GM23338 (cell line): ENCODE measurements around the gene PID1. TPM values are rescaled to one million over a fixed set of nuclear protein-coding genes. Genes with fewer than 3 reads are reported as not detected.

Experiments
- ATAC-seq: fragments of 200-7000 bp; cut with Tn5 transposase; 3 replicates; pipeline ENCODE4 v1.9.1; 2020
- DNase-seq: peaks from one replicate; pipeline ENCODE4 v3.0.0-alpha.2; 2015; ENCODE audit warnings: low spot score
- H2AFZ ChIP-seq: fragments of 200-600 bp; sonication (generic); 2 replicates; pipeline ENCODE4 v1.8.0; 2016; ENCODE audit warnings: antibody characterized with exemption, mild to moderate bottlenecking, moderate library complexity
- H3F3A ChIP-seq: fragments of 200-600 bp; sonication (generic); replicated peaks from 2 replicates; pipeline ENCODE4 v1.8.0; 2017; ENCODE audit warnings: antibody characterized with exemption, mixed run types, low read depth
- H3K27ac ChIP-seq: fragments of 200-600 bp; sonication (generic); 2 replicates; pipeline ENCODE4 v1.6.1; 2016; ENCODE audit warnings: low read depth
- H3K27me3 ChIP-seq: fragments of 200-600 bp; sonication (generic); 2 replicates; pipeline ENCODE4 v1.8.0; 2016; ENCODE audit warnings: mild to moderate bottlenecking, mixed run types, moderate library complexity; ENCODE audit not compliant: insufficient read depth
- H3K36me3 ChIP-seq: fragments of 200-600 bp; sonication (generic); 2 replicates; pipeline ENCODE4 v1.8.0; 2016; ENCODE audit warnings: mild to moderate bottlenecking; ENCODE audit not compliant: insufficient read depth
- H3K4me1 ChIP-seq: fragments of 200-600 bp; sonication (generic); 2 replicates; pipeline ENCODE4 v1.8.0; 2016; ENCODE audit warnings: mild to moderate bottlenecking, moderate library complexity; ENCODE audit not compliant: insufficient read depth
- H3K4me2 ChIP-seq: fragments of 200-600 bp; sonication (generic); 2 replicates; pipeline ENCODE4 v1.7.1; 2017; ENCODE audit warnings: mixed run types
- H3K4me3 ChIP-seq: fragments of 200-600 bp; sonication (generic); 2 replicates; pipeline ENCODE4 v1.6.1; 2016; ENCODE audit warnings: mixed run types
- H3K79me2 ChIP-seq: fragments of 200-600 bp; sonication (generic); replicated peaks from 2 replicates; pipeline ENCODE4 v1.8.0; 2017; ENCODE audit warnings: mild to moderate bottlenecking; ENCODE audit not compliant: insufficient read depth
- H3K9me2 ChIP-seq: fragments of 200-600 bp; sonication (generic); 2 replicates; pipeline ENCODE4 v1.8.0; 2017; ENCODE audit not compliant: insufficient read depth
- H4K20me1 ChIP-seq: fragments of 200-600 bp; sonication (generic); replicated peaks from 2 replicates; pipeline ENCODE4 v1.8.0; 2017; ENCODE audit warnings: mild to moderate bottlenecking; ENCODE audit not compliant: insufficient read depth
- H3K27ac Mint-ChIP-seq: 2 replicates; pipeline ENCODE4 v1.8.0; 2020; ENCODE audit warnings: inconsistent platforms, mild to moderate bottlenecking, moderate library complexity, mixed read lengths
- H3K27me3 Mint-ChIP-seq: 3 replicates; pipeline ENCODE4 v1.8.0; 2022; ENCODE audit warnings: low read depth, mild to moderate bottlenecking, moderate library complexity, mixed read lengths, inconsistent platforms; ENCODE audit not compliant: insufficient read depth, poor library complexity
- H3K36me3 Mint-ChIP-seq: 3 replicates; pipeline ENCODE4 v1.8.0; 2021; ENCODE audit warnings: low read depth, mild to moderate bottlenecking, inconsistent platforms, moderate library complexity, mixed read lengths
- H3K4me1 Mint-ChIP-seq: 3 replicates; pipeline ENCODE4 v1.8.0; 2020; ENCODE audit warnings: mild to moderate bottlenecking, inconsistent platforms, mixed read lengths
- H3K4me3 Mint-ChIP-seq: 3 replicates; pipeline ENCODE4 v1.8.0; 2021; ENCODE audit warnings: moderate library complexity, mild to moderate bottlenecking, inconsistent platforms, mixed read lengths
- H3K9me3 Mint-ChIP-seq: 3 replicates; pipeline ENCODE4 v1.8.0; 2020; ENCODE audit warnings: moderate library complexity, mild to moderate bottlenecking, inconsistent platforms, mixed read lengths
- NANOG ChIP-seq: IDR thresholded peaks from 2 replicates; pipeline ENCODE4 v1.6.1; 2016; ENCODE audit warnings: antibody characterized with exemption, borderline replicate concordance
- ZNF331 ChIP-seq: fragments of 250-450 bp; sonication (Bioruptor Pico); IDR thresholded peaks from 2 replicates; pipeline ENCODE4 v1.5.0; 2020; ENCODE audit warnings: low read depth, mild to moderate bottlenecking, moderate library complexity
- ZNF462 ChIP-seq: fragments of 250-450 bp; sonication (Bioruptor Pico); IDR thresholded peaks from 2 replicates; pipeline ENCODE4 v1.5.0; 2020; ENCODE audit warnings: mild to moderate bottlenecking, moderate library complexity
- polyA plus RNA-seq: library from polyadenylated mRNA; unstranded; fragments of >200 nt; fragmentation: Nextera tagmentation; extraction: Ambion mirVana; gene quantifications from 2 replicates; pipeline ENCODE4 v1.2.1, GENCODE V29; 2016
- total RNA-seq: library from RNA; depleted of rRNA; stranded (reverse); fragments of >200 nt; shearing (Covaris generic); gene quantifications from 2 replicates; pipeline ENCODE4 v1.2.3, GENCODE V29; 2014

Gene PID1
- total and polyA plus RNA-seq, 2 experiments from 2014 or later, result 1.7 to 2.4 TPM

GRCh38 chr2:229176136-229176535, 95.0 kb downstream of the PID1 start (continued):
- no peak for TF ChIP-seq ZNF462 (CRISPR knock-in tag)

- Histone ChIP-seq H3K27ac (no peak overlapping the region), H3K27me3 (no peaks in the 10 kb centered on the region), H3K9me2 (peaks cover 15% of the 10 kb centered on the region), H4K20me1 (no peaks in the 10 kb centered on the region), H2AFZ (no peak overlapping the region), H3K79me2 (no peaks in the 10 kb centered on the region), H3K4me2 (no peak overlapping the region), H3K4me1 (peaks cover 7% of the 10 kb centered on the region; the same call in 1 of the 2 replicates), H3K4me3 (no peak overlapping the region), H3F3A (no peaks in the 10 kb centered on the region), H3K36me3 (no peaks in the 10 kb centered on the region)
- peaks cover 5% of the 10 kb centered on the region for H3K27me3 Mint-ChIP-seq
- DNase-seq, result no peak
- H3K4me1 Mint-ChIP-seq, result peaks cover 7% of the 10 kb centered on the region; the same call in 1 of the 3 replicates
- H3K9me3 Mint-ChIP-seq, result peaks cover 12% of the 10 kb centered on the region; the same call in 2 of the 3 replicates
- ATAC-seq, result no peak
- no peak overlapping the region for H3K27ac Mint-ChIP-seq
- H3K4me3 Mint-ChIP-seq, result no peak overlapping the region
- peaks cover 3% of the 10 kb centered on the region; the same call in 1 of the 3 replicates for H3K36me3 Mint-ChIP-seq
- TF ChIP-seq NANOG, result no peak
These were observed 95.6 kb downstream of the PID1 start for GRCh38 chr2:229175497-229175863.

GRCh38 chr2:229174794-229175496, 96.1 kb downstream of the PID1 start:
- peaks cover 7% of the 10 kb centered on the region; the same call in 1 of the 2 replicates for H3K4me1 ChIP-seq
- ATAC-seq (no peak), DNase-seq (no peak)
- peaks cover 5% of the 10 kb centered on the region for H3K27me3 Mint-ChIP-seq
- H3K9me2 ChIP-seq, result peaks cover 15% of the 10 kb centered on the region
- no peak overlapping the region for H3K4me3 ChIP-seq
- H3K27ac ChIP-seq, result no peak overlapping the region
- no peaks in the 10 kb centered on the region for H4K20me1 ChIP-seq
- H3K27me3 ChIP-seq, result no peaks in the 10 kb centered on the region
- no peaks in the 10 kb centered on the region for H3K79me2 ChIP-seq
- H2AFZ ChIP-seq, result no peak overlapping the region
- no peaks in the 10 kb centered on the region for H3K36me3 ChIP-seq
- H3K27ac Mint-ChIP-seq, result no peak overlapping the region
- no peak overlapping the region for H3K4me3 Mint-ChIP-seq
- H3K4me2 ChIP-seq, result no peak overlapping the region
- H3K9me3 Mint-ChIP-seq, result peaks cover 12% of the 10 kb centered on the region; the same call in 2 of the 3 replicates
- peaks cover 3% of the 10 kb centered on the region; the same call in 1 of the 3 replicates for H3K36me3 Mint-ChIP-seq
- peaks cover 7% of the 10 kb centered on the region; the same call in 1 of the 3 replicates for H3K4me1 Mint-ChIP-seq
- H3F3A ChIP-seq, result no peaks in the 10 kb centered on the region
- no peak for TF ChIP-seq ZNF462 (CRISPR knock-in tag)
- TF ChIP-seq ZNF331, result no peak
